NCI-H1092 (cell line): ENCODE measurements around the gene GALNT10.
A peak's percentile ranks its signal among the peaks of the same experiment; 100 is the strongest.

Experiments
- DNase-seq: peaks from one replicate; lab custom pipeline; 2025; lab: John Stamatoyannopoulos, UW

The GALNT10 gene

GRCh38 chr5:154380263-154380662 is 189.7 kb downstream of the GALNT10 start:
- no peak for DNase-seq

GRCh38 chr5:154384480-154385235 is 194.1 kb downstream of the GALNT10 start:
- DNase-seq = no peak

GRCh38 chr5:154385236-154385512 is 194.6 kb downstream of the GALNT10 start:
- no peak for DNase-seq

- no peak for DNase-seq
Observed at GRCh38 chr5:154386952-154387629, 196.6 kb downstream of the GALNT10 start.

- DNase-seq = no peak
Observed at GRCh38 chr5:154388842-154389241, 198.3 kb downstream of the GALNT10 start.

GRCh38 chr5:154390096-154390495 is 199.6 kb downstream of the GALNT10 start:
- no peak for DNase-seq

GRCh38 chr5:154390746-154391359 is 200.3 kb downstream of the GALNT10 start:
- DNase-seq = no peak

GRCh38 chr5:154391788-154392187 is 201.3 kb downstream of the GALNT10 start:
- no peak for DNase-seq

GRCh38 chr5:154393850-154394249 is 203.3 kb downstream of the GALNT10 start:
- no peak for DNase-seq

- DNase-seq = no peak
Observed at GRCh38 chr5:154394307-154394706, 203.8 kb downstream of the GALNT10 start.

GRCh38 chr5:154395407-154396106 is 205.0 kb downstream of the GALNT10 start:
- no peak for DNase-seq

- no peak for DNase-seq
Observed at GRCh38 chr5:154396128-154396527, 205.6 kb downstream of the GALNT10 start.

- DNase-seq = peak; percentile 72
Observed at GRCh38 chr5:154397652-154398406, 207.3 kb downstream of the GALNT10 start.

- DNase-seq = no peak
Observed at GRCh38 chr5:154400678-154401077, 210.1 kb downstream of the GALNT10 start.

GRCh38 chr5:154401355-154401754 is 210.8 kb downstream of the GALNT10 start:
- DNase-seq = no peak

GRCh38 chr5:154401931-154402330 is 211.4 kb downstream of the GALNT10 start:
- DNase-seq = no peak

GRCh38 chr5:154402611-154403010 is 212.1 kb downstream of the GALNT10 start:
- DNase-seq = no peak

GRCh38 chr5:154403234-154403633 is 212.7 kb downstream of the GALNT10 start:
- no peak for DNase-seq

GRCh38 chr5:154403776-154404387 is 213.3 kb downstream of the GALNT10 start:
- DNase-seq = no peak

GRCh38 chr5:154405078-154405792 is 214.7 kb downstream of the GALNT10 start:
- DNase-seq = peak; percentile 41

- no peak for DNase-seq
Observed at GRCh38 chr5:154406231-154406630, 215.7 kb downstream of the GALNT10 start.
